Measurements from ENCODE around the gene LRP1-AS. TPM values are rescaled to one million over a fixed set of nuclear protein-coding genes. Genes with fewer than 3 reads are reported as not detected.

The LRP1-AS gene
- total RNA-seq, 4 donors from 2014 or later = not detected

DNA sequence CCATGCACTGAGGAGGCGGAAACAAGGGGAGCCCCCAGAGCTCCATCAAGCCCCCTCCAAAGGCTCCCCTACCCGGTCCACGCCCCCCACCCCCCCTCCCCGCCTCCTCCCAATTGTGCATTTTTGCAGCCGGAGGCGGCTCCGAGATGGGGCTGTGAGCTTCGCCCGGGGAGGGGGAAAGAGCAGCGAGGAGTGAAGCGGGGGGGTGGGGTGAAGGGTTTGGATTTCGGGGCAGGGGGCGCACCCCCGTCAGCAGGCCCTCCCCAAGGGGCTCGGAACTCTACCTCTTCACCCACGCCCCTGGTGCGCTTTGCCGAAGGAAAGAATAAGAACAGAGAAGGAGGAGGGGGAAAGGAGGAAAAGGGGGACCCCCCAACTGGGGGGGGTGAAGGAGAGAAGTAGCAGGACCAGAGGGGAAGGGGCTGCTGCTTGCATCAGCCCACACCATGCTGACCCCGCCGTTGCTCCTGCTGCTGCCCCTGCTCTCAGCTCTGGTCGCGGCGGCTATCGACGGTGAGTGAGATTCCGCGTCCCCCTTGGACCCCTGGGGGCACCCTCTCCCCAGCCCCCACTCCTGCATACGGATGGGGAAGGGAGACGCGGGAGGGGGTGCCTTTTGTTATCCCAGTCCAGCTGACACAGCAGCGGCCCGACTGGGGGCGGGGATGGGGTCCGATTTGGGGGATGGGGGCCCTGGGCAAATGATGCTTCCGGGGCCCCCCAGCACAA is 18.7 kb downstream of the LRP1-AS start:
- Histone ChIP-seq H3K27ac (peak overlapping the region; percentile 97 to 99 (median 98)), H3K4me1 (peaks cover 0 to 52% (median 27%) of the 10 kb centered on the region in 4 donors)
- no peak for DNase-seq (ENCODE audit: low spot score in 2 of 2)

GRCh38 chr12:57127726-57128518 is 19.5 kb downstream of the LRP1-AS start, which contains the start of gene LRP1:
Gene LRP1, plus strand, starts transcription at chr12:57128483. Its CDS starts 482 bp downstream, at chr12:57128965.
- no peaks in the 10 kb centered on the region for H3K9me3 ChIP-seq
- TF ChIP-seq EP300 (IDR thresholded peaks at IDR 0.05) (peak; percentile 1 to 95), POLR2A (IDR thresholded peaks at IDR 0.05) (peak; percentile 88 to 92)
- TF ChIP-seq, protein P1, sequence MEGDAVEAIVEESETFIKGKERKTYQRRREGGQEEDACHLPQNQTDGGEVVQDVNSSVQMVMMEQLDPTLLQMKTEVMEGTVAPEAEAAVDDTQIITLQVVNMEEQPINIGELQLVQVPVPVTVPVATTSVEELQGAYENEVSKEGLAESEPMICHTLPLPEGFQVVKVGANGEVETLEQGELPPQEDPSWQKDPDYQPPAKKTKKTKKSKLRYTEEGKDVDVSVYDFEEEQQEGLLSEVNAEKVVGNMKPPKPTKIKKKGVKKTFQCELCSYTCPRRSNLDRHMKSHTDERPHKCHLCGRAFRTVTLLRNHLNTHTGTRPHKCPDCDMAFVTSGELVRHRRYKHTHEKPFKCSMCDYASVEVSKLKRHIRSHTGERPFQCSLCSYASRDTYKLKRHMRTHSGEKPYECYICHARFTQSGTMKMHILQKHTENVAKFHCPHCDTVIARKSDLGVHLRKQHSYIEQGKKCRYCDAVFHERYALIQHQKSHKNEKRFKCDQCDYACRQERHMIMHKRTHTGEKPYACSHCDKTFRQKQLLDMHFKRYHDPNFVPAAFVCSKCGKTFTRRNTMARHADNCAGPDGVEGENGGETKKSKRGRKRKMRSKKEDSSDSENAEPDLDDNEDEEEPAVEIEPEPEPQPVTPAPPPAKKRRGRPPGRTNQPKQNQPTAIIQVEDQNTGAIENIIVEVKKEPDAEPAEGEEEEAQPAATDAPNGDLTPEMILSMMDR (IDR thresholded peaks at IDR 0.05) = peak in 1 of 5 experiments; percentile 41
- H3K27me3 ChIP-seq = no peaks in the 10 kb centered on the region
- peak within 1 kb of the TSS; percentile 97 to 99 (median 98) for H3K27ac ChIP-seq
- 0 to 1% methylated on average over 44 to 50 of the region's 57 CpGs for WGBS, 2 donors
- H3K36me3 ChIP-seq = no peaks in the 10 kb centered on the region
- H3K4me3 ChIP-seq = peak within 1 kb of the TSS; percentile 73 to 88 (median 78)
- peak; percentile 73 to 80 for DNase-seq (ENCODE audit: low spot score in 2 of 2)
- peaks cover 0 to 45% (median 20%) of the 10 kb centered on the region in 4 donors for H3K4me1 ChIP-seq

More for the DNA sequence above, 18.7 kb downstream of the LRP1-AS start:
- no peak for TF ChIP-seq POLR2A (IDR thresholded peaks at IDR 0.05)
- TF ChIP-seq, protein P1 (IDR thresholded peaks at IDR 0.05) = no peak
- TF ChIP-seq EP300 (IDR thresholded peaks at IDR 0.05) = peak in 1 of 2 donors; percentile 13
- WGBS, 2 donors = 1 to 3% methylated on average over 22 to 35 of the region's 35 CpGs
- H3K36me3 ChIP-seq = no peaks in the 10 kb centered on the region
- H3K9me3 ChIP-seq = no peaks in the 10 kb centered on the region
- no peaks in the 10 kb centered on the region for H3K27me3 ChIP-seq
- H3K4me3 ChIP-seq = peak overlapping the region; percentile 73 to 88 (median 78)

GRCh38 chr12:57127101-57127725 is 20.2 kb downstream of the LRP1-AS start:
- WGBS, 2 donors = 6% methylated on average over 23 to 26 of the region's 26 CpGs
- Histone ChIP-seq H3K4me3 (peak overlapping the region; percentile 73 to 88 (median 78)), H3K27ac (peak overlapping the region; percentile 97 to 99 (median 98)), H3K27me3 (no peaks in the 10 kb centered on the region), H3K36me3 (no peaks in the 10 kb centered on the region), H3K4me1 (peaks cover 0 to 38% (median 13%) of the 10 kb centered on the region in 4 donors), H3K9me3 (no peaks in the 10 kb centered on the region)
- DNase-seq (ENCODE audit: low spot score in 2 of 2) = peak; percentile 67 to 71
- TF ChIP-seq, protein P1 (IDR thresholded peaks at IDR 0.05) = peak in 4 of 5 experiments; percentile 20 to 62 (median 24)
- no peak for TF ChIP-seq EP300 (IDR thresholded peaks at IDR 0.05)
- TF ChIP-seq POLR2A (IDR thresholded peaks at IDR 0.05) = no peak

DNA sequence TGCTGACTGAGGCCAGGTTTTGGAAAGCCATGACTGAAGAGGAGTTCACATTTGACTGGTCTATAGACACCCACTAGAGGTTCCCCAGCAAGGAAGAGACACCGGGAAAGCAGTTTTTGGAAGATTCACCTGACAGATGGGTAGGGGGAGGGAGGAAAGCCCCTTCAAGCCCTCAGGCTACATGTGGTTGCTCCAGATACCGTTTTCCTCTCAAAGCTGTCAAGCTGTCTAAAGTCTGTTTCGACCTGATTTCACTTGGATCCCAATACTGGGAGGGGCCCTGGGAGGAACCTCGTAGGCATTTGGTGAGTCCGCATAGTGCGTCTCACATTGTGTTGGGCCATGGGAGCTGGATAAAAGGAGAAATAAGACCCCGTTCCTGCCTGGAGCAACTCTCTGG is 20.9 kb downstream of the LRP1-AS start:
- 54 to 62% methylated on average over 7 of the region's 7 CpGs for WGBS, 2 donors

GRCh38 chr12:57126061-57126460 is 21.4 kb downstream of the LRP1-AS start:
- no peaks in the 10 kb centered on the region for H3K36me3 ChIP-seq
- no peak for DNase-seq (ENCODE audit: low spot score in 2 of 2)
- TF ChIP-seq, protein P1 (IDR thresholded peaks at IDR 0.05) = no peak
- TF ChIP-seq POLR2A (IDR thresholded peaks at IDR 0.05) = no peak
- TF ChIP-seq EP300 (IDR thresholded peaks at IDR 0.05) = no peak
- 89 to 93% methylated on average over 11 of the region's 11 CpGs for WGBS, 2 donors
- H3K4me1 ChIP-seq = peaks cover 0 to 26% (median 6%) of the 10 kb centered on the region in 4 donors
- H3K9me3 ChIP-seq = no peaks in the 10 kb centered on the region
- no peaks in the 10 kb centered on the region for H3K27me3 ChIP-seq
- H3K4me3 ChIP-seq = no peak overlapping the region
- H3K27ac ChIP-seq = peak overlapping the region in 1 of 4 donors; percentile 97

More for the DNA sequence above, 20.9 kb downstream of the LRP1-AS start:
- TF ChIP-seq POLR2A (IDR thresholded peaks at IDR 0.05) (no peak), EP300 (IDR thresholded peaks at IDR 0.05) (no peak)
- no peak for DNase-seq (ENCODE audit: low spot score in 2 of 2)
- Histone ChIP-seq H3K27me3 (no peaks in the 10 kb centered on the region), H3K4me1 (peaks cover 0 to 31% (median 8%) of the 10 kb centered on the region in 4 donors), H3K27ac (peak overlapping the region; percentile 97 to 99 (median 98)), H3K4me3 (peak overlapping the region in 1 of 4 donors; percentile 73), H3K36me3 (no peaks in the 10 kb centered on the region), H3K9me3 (no peaks in the 10 kb centered on the region)

Data from tibial nerve (tissue), 4 donors.